ENCODE measurements around the gene PDCD2L.
A peak's percentile ranks its signal among the peaks of the same experiment; 100 is the strongest.
"Not testable (repeated sequence)": the region's sequence is repeated elsewhere in the genome, so short reads cannot be mapped to it uniquely, and the experiment has no call there.

Gene PDCD2L

DNA sequence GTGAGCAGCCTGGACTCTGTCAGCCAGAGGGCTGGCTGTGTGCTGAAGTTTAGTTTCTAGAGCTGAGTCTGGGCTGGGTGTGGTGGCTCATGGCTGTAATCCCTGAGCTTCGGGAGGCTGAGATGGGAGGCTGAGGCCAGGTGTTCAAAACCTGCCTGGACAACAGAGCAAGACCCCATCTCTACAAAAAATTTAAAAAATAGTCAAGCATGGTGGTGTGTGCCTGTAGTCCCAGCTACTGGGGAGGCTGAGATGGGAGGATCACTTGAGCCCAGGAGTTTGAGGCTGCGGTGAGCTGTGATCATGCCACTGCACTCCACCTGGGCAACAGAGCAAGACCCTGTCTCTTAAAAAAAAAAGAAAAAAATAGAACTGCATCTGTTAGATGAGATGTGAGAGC, 15.5 kb upstream of the PDCD2L start:
- Mint-ChIP-seq H3K27ac (peak overlapping the region; percentile 65), H3K4me1 (peaks cover 38% of the 10 kb centered on the region)
- H3K4me3 Mint-ChIP-seq; DNase-seq (ENCODE audit: low spot score in 2 of 2); H3K9me3 Mint-ChIP-seq; H3K36me3 Mint-ChIP-seq; ATAC-seq: not testable (repeated sequence)

DNA sequence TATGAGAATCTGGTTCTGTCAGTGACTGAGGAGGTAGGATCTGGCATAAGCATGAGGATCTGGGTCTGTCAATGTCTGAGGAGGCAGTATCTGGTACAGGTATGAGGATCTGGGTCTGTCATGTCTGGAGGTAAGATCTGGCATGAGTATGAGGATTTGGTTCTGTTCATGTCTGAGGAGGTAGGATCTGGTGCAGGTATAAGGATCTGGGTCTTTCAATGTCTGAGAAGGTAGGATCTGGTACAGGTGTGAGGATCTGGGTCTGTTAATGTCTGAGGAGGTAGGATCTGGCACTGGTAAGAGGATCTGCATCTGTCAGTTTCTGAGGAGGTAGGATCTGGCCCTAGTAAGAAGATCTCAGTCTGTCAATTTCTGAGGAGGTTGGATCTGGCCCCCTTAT, 12.4 kb upstream of the PDCD2L start:
- no peak for DNase-seq (ENCODE audit: low spot score in 2 of 2)
- Mint-ChIP-seq H3K4me1 (peaks cover 11% of the 10 kb centered on the region), H3K9me3 (no peaks in the 10 kb centered on the region), H3K4me3 (no peak overlapping the region), H3K36me3 (no peaks in the 10 kb centered on the region), H3K27ac (no peak overlapping the region)
- peak; percentile 3 for ATAC-seq

DNA sequence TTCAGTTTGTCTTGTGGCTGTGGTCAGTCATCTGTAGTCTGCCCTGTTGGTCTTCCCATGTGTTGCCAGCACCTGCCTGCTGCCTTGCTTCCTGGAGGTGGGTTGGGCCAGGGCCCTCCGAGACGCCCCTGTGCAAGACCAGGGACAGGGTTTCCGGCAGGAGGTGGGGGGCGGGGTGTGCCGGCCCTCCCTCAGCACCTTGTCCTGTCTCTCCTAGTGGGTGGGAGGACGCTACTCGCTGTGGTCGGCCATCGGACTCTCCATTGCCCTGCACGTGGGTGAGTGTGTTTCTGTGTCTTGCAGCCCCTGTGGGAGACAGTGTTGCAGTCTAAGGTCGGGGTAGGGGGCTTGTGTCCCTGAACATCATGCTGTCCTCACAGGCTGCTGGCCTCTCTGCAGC, 11.2 kb upstream of the PDCD2L start:
- no peaks in the 10 kb centered on the region for H3K9me3 Mint-ChIP-seq
- no peaks in the 10 kb centered on the region for H3K36me3 Mint-ChIP-seq
- H3K4me3 Mint-ChIP-seq, result no peak overlapping the region
- ATAC-seq, result no peak
- no peak for DNase-seq (ENCODE audit: low spot score in 2 of 2)
- no peak overlapping the region for H3K27ac Mint-ChIP-seq
- peaks cover 6% of the 10 kb centered on the region for H3K4me1 Mint-ChIP-seq

DNA sequence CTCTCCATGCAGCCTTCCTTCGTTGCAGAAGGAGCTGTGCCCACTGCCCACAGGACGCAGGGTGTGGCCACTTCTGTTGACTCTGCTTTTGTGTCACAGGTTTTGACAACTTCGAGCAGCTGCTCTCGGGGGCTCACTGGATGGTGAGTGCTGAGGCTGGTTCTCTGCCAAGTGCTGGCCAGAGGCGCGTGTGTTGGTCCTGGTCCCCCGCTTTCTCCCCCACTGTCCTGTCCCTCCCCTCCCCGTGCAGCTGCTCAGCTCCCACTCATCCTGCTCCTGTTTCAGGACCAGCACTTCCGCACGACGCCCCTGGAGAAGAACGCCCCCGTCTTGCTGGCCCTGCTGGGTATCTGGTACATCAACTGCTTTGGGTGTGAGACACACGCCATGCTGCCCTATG, 10.6 kb upstream of the PDCD2L start:
- Mint-ChIP-seq H3K27ac (no peak overlapping the region), H3K4me1 (peaks cover 1% of the 10 kb centered on the region), H3K9me3 (no peaks in the 10 kb centered on the region), H3K36me3 (no peaks in the 10 kb centered on the region), H3K4me3 (no peak overlapping the region)
- ATAC-seq (no peak), DNase-seq (ENCODE audit: low spot score in 2 of 2) (no peak)

DNA sequence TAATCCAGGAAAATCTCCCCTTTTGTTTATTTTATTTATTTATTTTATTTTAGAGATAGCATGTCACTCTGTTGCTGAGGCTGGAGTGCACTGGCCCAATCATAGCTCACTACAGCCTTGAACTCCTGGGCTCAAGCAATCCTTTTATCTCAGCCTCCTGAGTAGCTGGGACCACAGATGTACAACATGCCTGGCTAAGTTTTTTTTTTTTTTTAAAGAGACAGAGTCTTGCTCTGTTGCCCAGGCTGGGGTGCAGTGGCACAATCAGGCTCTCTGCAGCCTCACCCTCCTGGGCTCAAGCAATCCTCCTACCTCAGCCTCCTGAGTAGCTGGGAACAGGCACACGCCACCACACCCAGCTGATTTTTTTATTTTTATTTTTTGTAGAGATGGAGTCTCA, 6.3 kb upstream of the PDCD2L start:
- Mint-ChIP-seq H3K36me3 (no peaks in the 10 kb centered on the region), H3K27ac (no peak overlapping the region)
- ATAC-seq, result no peak

DNA sequence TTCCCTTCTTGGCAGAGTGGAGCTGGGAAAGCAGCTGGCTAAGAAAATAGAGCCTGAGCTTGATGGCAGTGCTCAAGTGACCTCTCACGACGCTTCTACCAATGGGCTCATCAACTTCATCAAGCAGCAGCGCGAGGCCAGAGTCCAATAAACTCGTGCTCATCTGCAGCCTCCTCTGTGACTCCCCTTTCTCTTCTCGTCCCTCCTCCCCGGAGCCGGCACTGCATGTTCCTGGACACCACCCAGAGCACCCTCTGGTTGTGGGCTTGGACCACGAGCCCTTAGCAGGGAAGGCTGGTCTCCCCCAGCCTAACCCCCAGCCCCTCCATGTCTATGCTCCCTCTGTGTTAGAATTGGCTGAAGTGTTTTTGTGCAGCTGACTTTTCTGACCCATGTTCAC, 4.3 kb upstream of the PDCD2L start:
- Mint-ChIP-seq H3K9me3 (no peaks in the 10 kb centered on the region), H3K27ac (peak overlapping the region; percentile 52), H3K36me3 (no peaks in the 10 kb centered on the region), H3K4me3 (no peak overlapping the region), H3K4me1 (peaks cover 4% of the 10 kb centered on the region)
- ATAC-seq (no peak), DNase-seq (ENCODE audit: low spot score in 2 of 2) (no peak)

More for the DNA sequence above, 6.3 kb upstream of the PDCD2L start:
- H3K4me1 Mint-ChIP-seq, result no peaks in the 10 kb centered on the region
- DNase-seq (ENCODE audit: low spot score in 2 of 2), result no peak
- no peak overlapping the region for H3K4me3 Mint-ChIP-seq
- H3K9me3 Mint-ChIP-seq, result no peaks in the 10 kb centered on the region

DNA sequence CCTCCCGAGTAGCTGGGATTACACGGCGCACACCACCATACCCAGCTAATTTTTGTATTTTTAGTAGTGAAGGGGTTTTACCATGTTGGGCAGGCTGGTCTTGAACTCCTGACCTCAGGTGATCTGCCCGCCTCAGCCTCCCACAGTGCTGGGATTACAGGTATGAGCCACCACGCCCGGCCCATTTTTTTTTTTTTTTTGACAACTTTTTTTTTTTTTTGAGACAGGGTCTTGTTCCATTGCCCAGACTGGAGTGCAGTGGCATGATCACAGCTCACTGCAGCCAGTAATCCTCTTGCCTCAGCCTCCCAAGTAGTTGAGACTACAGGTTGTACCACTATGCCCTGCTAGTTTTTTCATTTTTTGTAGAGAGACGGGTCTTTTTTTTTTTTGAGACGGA, 3.4 kb upstream of the PDCD2L start:
- H3K4me1 Mint-ChIP-seq; ATAC-seq; DNase-seq (ENCODE audit: low spot score in 2 of 2); H3K9me3 Mint-ChIP-seq; H3K36me3 Mint-ChIP-seq; H3K27ac Mint-ChIP-seq; H3K4me3 Mint-ChIP-seq: not testable (repeated sequence)

DNA sequence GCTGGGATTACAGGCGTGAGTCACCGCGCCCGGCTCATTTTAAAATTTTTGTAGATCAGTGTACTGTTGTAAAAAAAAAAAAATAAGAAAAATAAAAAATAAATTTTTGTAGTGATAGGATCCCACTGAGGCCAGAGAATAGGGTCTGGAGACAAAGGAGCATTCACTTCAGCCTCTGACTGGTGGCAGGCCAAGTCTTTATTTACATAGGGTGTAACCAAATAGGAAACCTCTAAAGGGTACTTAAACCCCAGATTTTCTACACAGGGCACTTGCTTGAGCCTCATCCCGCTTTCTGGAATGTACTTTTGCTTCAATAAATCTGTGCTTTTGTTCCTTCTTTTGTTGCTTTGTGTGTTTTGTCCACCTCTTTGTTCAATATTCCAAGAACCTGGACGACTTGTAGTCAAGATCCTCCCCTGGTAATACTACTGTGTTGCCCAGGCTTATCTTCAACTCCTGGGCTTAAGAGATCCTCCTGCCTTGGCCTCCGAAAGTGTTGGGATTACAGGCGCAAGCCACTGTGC, 2.1 kb upstream of the PDCD2L start:
- no peak for DNase-seq (ENCODE audit: low spot score in 2 of 2)
- no peak overlapping the region for H3K27ac Mint-ChIP-seq

DNA sequence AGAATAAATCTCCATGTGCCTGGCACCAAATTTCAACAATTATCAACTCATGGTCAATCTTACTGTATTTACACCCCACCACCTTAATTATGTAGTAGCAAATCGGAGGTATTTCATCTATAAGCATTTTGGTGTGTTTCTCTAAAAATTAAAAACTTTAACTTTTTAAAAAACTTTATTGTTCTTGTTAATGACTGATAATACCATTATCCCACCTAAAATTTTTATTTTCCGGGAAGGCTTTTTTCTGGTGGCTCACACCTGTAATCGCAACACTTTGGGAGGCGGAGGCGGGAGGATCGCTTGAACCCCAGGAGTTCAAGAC, 453 bp upstream of the PDCD2L start:
- H3K4me3 Mint-ChIP-seq, result peak overlapping the region; percentile 86
- no peak for DNase-seq (ENCODE audit: low spot score in 2 of 2)
- ATAC-seq, result no peak
- peak overlapping the region; percentile 86 for H3K27ac Mint-ChIP-seq
- peaks cover 21% of the 10 kb centered on the region for H3K36me3 Mint-ChIP-seq
- no peaks in the 10 kb centered on the region for H3K9me3 Mint-ChIP-seq
- peaks cover 7% of the 10 kb centered on the region for H3K4me1 Mint-ChIP-seq

More for the DNA sequence above, 2.1 kb upstream of the PDCD2L start:
- no peak for ATAC-seq
- Mint-ChIP-seq H3K9me3 (no peaks in the 10 kb centered on the region), H3K4me3 (no peak overlapping the region), H3K36me3 (peaks cover 17% of the 10 kb centered on the region), H3K4me1 (peaks cover 4% of the 10 kb centered on the region)

DNA sequence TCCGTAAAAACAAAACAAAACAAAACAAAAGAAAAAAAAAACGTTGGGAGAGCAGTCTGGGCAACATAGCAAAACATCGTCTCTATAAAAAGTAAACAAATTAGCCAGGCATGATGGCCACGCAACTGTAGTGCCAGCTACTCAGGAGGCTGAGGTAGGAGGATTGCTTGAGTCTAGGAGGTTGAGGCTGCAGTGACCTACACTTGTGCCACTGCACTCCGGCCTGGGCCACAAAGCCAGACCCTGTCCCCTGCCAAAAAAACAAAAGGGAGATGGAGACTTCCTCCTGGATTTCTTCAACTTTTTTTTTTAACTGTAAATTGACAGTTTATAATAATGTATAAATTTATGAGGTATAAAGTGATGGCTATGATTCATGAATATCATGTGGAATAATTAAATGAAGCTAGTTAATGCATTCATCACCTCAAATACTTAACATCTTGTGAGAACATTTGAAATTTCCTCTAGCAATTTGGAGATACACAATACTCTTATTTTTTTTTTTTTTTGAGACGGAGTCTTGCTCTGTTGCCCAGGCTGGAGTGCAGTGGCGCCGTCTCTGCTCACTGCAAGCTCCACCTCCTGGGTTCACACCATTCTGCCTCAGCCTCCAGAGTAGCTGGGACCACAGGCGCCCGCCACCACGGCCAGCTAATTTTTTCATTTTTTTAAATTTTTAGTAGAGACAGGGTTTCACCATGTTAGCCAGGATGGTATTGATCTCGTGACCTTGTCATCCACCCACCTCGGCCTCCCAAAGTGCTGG, 1.9 kb downstream of the PDCD2L start:
- Mint-ChIP-seq H3K36me3 (peaks cover 44% of the 10 kb centered on the region), H3K9me3 (no peaks in the 10 kb centered on the region), H3K4me1 (peaks cover 15% of the 10 kb centered on the region), H3K4me3 (no peak overlapping the region), H3K27ac (no peak overlapping the region)
- DNase-seq (ENCODE audit: low spot score in 2 of 2) (no peak), ATAC-seq (no peak)

DNA sequence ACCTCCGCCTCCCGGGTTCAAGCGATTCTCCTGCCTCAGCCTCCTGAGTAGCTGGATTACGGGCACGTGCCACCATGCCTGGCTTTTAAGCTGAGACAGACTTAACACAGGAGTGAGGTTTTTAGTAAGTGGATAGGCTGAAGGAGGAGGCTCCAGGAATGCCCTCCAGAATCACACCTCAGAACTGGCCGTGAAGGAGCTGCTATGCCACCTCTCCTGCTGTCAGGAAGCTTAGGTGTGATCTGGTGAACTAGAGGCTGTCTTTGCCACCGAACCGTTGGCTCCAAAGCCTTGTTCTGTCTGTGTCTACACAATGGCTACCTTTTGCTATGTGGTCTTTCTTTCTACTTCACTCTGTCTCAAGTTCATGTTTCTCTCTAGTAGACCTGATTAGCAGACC, 4.2 kb downstream of the PDCD2L start:
- ATAC-seq (no peak), DNase-seq (ENCODE audit: low spot score in 2 of 2) (no peak)
- H3K4me1 Mint-ChIP-seq, result peaks cover 15% of the 10 kb centered on the region
- no peak overlapping the region for H3K4me3 Mint-ChIP-seq
- H3K36me3 Mint-ChIP-seq, result peaks cover 67% of the 10 kb centered on the region
- no peaks in the 10 kb centered on the region for H3K9me3 Mint-ChIP-seq
- peak overlapping the region; percentile 83 for H3K27ac Mint-ChIP-seq

DNA sequence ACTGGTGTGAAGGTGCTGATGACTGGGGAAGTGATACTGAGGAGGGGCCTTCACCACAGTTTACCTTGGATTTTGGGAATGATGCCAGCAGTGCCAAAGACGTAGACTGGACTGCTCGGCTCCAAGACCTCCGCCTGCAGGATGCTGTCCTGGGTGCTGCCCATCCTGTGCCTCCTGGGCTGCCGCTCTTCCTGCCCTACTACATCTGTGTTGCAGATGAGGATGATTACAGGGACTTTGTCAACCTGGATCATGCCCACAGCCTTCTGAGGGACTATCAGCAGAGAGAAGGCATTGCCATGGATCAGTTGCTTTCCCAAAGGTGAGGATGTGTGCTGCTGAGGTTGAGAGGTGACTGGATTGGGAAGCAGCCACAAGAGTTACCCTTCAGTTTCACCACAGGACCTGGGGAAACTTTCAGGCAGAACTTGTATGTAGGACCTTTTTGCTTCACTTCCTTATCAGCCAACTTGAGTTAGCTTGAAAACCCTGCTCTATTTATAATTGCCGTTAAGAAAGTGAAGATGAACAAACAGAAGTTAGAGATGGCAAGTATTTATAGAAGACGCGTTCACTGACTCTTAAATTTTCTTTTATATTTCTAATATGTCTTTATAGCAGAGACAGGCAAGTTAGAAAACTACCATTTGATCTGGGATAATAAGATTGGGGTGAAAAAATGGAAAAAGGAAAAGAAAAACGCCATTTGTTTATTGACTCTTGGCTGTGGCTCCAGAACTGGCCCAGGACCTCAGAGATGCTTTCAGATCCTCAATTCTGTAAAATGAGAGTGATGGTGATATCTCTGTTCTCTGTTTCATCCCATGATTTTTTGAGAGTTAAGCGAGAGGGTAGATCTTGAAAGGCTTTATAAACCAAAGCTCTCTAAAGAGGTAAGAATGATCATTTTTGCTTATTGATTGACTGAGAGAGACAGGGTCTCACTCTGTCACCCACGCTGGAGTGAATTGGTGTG, 5.3 kb downstream of the PDCD2L start:
- DNase-seq (ENCODE audit: low spot score in 2 of 2) (no peak), ATAC-seq (no peak)
- peaks cover 78% of the 10 kb centered on the region for H3K36me3 Mint-ChIP-seq
- H3K27ac Mint-ChIP-seq, result peak overlapping the region; percentile 83
- H3K4me1 Mint-ChIP-seq, result peaks cover 11% of the 10 kb centered on the region
- H3K4me3 Mint-ChIP-seq, result no peak overlapping the region
- no peaks in the 10 kb centered on the region for H3K9me3 Mint-ChIP-seq

DNA sequence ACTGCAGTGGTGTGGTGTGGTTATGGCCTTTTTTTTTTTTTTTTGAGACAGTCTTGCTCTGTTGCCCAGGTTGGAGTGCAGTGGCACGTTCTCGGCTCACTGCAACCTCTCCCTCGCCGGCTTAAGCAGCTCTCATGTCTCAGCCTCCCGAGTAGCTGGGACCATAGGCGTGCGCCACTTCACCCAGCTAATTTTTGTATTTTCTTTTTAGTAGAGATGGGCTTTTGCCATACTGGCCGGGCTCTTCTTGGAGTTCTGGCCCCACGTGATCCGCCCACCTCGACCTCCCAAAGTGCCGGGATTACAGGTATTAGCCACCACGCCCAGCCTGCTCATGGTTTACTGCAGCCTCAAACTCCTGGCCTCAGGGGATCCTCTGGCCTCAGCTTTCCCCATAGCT, 7.0 kb downstream of the PDCD2L start:
- no peaks in the 10 kb centered on the region for H3K9me3 Mint-ChIP-seq
- no peak overlapping the region for H3K4me3 Mint-ChIP-seq
- peaks cover 87% of the 10 kb centered on the region for H3K36me3 Mint-ChIP-seq
- ATAC-seq (no peak), DNase-seq (ENCODE audit: low spot score in 2 of 2) (no peak)
- H3K27ac Mint-ChIP-seq, result no peak overlapping the region
- peaks cover 11% of the 10 kb centered on the region for H3K4me1 Mint-ChIP-seq

DNA sequence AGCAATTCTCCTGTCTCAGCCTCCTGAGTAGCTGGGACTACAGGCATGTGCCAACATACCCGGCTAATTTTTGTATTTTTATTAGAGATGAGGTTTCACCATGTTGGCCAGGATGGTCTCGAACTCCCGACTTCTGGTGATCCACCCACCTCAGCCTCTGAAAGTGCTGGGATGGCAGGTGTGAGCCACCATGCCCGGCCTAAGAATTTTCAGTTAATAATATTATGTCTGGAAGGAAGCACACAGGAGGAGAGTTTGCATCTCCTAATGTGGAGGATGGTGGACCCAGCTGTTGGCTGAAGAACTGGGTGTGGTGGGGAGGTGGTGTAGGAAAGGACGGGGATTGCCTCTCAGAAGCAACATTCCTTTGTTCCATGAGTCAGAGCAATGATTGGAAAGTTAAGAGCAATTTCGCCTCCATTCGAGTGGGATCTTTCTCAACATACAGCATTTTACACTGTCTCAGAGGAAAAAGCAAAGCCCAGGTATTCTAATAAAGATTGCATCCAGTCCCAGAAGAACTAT, 11.9 kb downstream of the PDCD2L start:
- Mint-ChIP-seq H3K36me3 (peaks cover 100% of the 10 kb centered on the region), H3K4me1 (no peaks in the 10 kb centered on the region), H3K4me3 (no peak overlapping the region), H3K9me3 (no peaks in the 10 kb centered on the region), H3K27ac (peak overlapping the region; percentile 17)
- ATAC-seq (no peak), DNase-seq (ENCODE audit: low spot score in 2 of 2) (no peak)

DNA sequence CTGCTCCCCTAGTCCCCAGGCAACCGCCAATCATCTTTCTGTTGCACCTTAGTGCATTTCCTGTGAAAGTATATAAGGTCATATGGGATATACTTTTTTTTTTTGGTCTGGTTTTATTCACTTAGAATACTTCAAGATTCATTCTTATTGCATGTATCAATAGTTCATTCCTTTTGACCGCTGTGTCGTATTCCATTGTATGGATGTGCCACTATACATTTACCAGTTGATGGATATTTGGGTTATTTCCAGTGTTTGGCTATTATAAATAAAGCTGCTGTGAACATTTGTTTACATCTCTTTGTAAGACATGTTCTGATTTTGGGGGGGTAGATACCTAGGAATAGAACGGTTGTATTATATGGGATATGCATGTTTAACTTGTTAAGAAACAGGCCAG, 14.1 kb downstream of the PDCD2L start:
- Mint-ChIP-seq H3K27ac (peak overlapping the region; percentile 32), H3K36me3 (peaks cover 100% of the 10 kb centered on the region)
- no peak for ATAC-seq

More for the DNA sequence above, 14.1 kb downstream of the PDCD2L start:
- H3K4me3 Mint-ChIP-seq, result no peak overlapping the region
- DNase-seq (ENCODE audit: low spot score in 2 of 2), result no peak
- no peaks in the 10 kb centered on the region for H3K4me1 Mint-ChIP-seq
- H3K9me3 Mint-ChIP-seq, result no peaks in the 10 kb centered on the region

Data from stimulated activated effector memory CD8-positive, alpha-beta T cell treated with anti-CD3 and anti-CD28 coated beads, Interleukin-12 subunit alpha, Interleukin-12 subunit beta, amount 100 ng/mL, for 72 hours (primary cell).